ENCODE results near the gene GNPTG. TPM values are rescaled to one million over a fixed set of nuclear protein-coding genes. Genes with fewer than 3 reads are reported as not detected.

Gene GNPTG
- total and polyA plus RNA-seq, 9 of the 15 experiments (the other 6 are each of a cell fraction or from before 2014, with no cell fraction given) = 0.69 to 33.3 (median 13.6) TPM

DNA sequence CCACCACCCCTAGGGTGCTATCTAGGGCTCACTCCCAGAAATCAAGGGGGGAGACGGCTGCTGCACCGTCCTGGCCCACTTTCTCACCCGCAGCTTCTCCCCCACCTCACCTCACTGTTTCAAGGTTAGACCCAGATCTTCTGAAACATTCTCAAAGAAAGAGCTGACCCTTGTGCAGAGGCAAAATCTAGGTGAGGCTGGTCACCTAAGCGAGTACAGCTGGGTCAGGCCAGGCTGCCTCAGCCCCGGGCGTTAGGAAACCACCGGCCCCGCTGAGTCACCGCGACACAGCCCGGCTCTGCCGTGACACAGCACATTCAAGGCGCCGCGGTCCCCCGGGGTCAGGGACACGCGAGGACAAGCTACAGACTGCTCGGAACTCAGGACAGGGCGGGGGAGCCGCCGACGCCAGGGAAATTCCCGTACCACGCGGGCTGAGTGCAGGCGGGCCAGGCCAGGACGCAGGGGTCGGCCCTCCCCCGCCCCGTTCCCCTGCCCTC is 27.1 kb downstream of the GNPTG start (continued):
- TF ChIP-seq, protein P1, sequence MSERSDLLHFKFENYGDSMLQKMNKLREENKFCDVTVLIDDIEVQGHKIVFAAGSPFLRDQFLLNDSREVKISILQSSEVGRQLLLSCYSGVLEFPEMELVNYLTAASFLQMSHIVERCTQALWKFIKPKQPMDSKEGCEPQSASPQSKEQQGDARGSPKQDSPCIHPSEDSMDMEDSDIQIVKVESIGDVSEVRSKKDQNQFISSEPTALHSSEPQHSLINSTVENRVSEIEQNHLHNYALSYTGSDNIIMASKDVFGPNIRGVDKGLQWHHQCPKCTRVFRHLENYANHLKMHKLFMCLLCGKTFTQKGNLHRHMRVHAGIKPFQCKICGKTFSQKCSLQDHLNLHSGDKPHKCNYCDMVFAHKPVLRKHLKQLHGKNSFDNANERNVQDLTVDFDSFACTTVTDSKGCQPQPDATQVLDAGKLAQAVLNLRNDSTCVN (CRISPR knock-in tag; IDR thresholded peaks at IDR 0.05) = no peak
- TF ChIP-seq, protein P2, sequence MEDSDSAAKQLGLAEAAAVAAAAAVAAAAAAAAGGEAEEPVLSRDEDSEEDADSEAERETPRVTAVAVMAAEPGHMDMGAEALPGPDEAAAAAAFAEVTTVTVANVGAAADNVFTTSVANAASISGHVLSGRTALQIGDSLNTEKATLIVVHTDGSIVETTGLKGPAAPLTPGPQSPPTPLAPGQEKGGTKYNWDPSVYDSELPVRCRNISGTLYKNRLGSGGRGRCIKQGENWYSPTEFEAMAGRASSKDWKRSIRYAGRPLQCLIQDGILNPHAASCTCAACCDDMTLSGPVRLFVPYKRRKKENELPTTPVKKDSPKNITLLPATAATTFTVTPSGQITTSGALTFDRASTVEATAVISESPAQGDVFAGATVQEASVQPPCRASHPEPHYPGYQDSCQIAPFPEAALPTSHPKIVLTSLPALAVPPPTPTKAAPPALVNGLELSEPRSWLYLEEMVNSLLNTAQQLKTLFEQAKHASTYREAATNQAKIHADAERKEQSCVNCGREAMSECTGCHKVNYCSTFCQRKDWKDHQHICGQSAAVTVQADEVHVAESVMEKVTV (CRISPR knock-in tag; IDR thresholded peaks at IDR 0.05) = no peak
- TF ChIP-seq ZNF512 (tag; IDR thresholded peaks at IDR 0.05) = no peak
- TF ChIP-seq ZNF146 (CRISPR knock-in tag; IDR thresholded peaks at IDR 0.05; ENCODE audit: unreplicated experiment) = no peak
- TF ChIP-seq MEIS2 (IDR thresholded peaks at IDR 0.05; ENCODE audit: partially characterized antibody) = no peak
- TF ChIP-seq PHTF2 (CRISPR knock-in tag; IDR thresholded peaks at IDR 0.05) = no peak
- TF ChIP-seq EP300 (IDR thresholded peaks at IDR 0.05; ENCODE audit: low read length) = peak; percentile 74
- no peak for TF ChIP-seq ZNF76 (CRISPR knock-in tag; IDR thresholded peaks at IDR 0.05; ENCODE audit: borderline replicate concordance)
- no peak for TF ChIP-seq ZNF282 (CRISPR knock-in tag; IDR thresholded peaks at IDR 0.05)
- no peak for TF ChIP-seq TRIM25 (IDR thresholded peaks at IDR 0.05; ENCODE audit: borderline replicate concordance)
- no peak for TF ChIP-seq SAFB2 (IDR thresholded peaks at IDR 0.05; ENCODE audit: borderline replicate concordance, low read depth, low read length, severe bottlenecking)
- TF ChIP-seq, protein P3, sequence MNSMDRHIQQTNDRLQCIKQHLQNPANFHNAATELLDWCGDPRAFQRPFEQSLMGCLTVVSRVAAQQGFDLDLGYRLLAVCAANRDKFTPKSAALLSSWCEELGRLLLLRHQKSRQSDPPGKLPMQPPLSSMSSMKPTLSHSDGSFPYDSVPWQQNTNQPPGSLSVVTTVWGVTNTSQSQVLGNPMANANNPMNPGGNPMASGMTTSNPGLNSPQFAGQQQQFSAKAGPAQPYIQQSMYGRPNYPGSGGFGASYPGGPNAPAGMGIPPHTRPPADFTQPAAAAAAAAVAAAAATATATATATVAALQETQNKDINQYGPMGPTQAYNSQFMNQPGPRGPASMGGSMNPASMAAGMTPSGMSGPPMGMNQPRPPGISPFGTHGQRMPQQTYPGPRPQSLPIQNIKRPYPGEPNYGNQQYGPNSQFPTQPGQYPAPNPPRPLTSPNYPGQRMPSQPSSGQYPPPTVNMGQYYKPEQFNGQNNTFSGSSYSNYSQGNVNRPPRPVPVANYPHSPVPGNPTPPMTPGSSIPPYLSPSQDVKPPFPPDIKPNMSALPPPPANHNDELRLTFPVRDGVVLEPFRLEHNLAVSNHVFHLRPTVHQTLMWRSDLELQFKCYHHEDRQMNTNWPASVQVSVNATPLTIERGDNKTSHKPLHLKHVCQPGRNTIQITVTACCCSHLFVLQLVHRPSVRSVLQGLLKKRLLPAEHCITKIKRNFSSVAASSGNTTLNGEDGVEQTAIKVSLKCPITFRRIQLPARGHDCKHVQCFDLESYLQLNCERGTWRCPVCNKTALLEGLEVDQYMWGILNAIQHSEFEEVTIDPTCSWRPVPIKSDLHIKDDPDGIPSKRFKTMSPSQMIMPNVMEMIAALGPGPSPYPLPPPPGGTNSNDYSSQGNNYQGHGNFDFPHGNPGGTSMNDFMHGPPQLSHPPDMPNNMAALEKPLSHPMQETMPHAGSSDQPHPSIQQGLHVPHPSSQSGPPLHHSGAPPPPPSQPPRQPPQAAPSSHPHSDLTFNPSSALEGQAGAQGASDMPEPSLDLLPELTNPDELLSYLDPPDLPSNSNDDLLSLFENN (IDR thresholded peaks at IDR 0.05; ENCODE audit: low read depth in 2 of 2, low read length in 2 of 2) = 0 out of 4 replicates have a peak, but pooled peaks of 1 of the 2 experiments have one; percentile 3
- TF ChIP-seq ESRRB (CRISPR knock-in tag; IDR thresholded peaks at IDR 0.05; ENCODE audit: borderline replicate concordance) = no peak
- no peak for TF ChIP-seq RBM34 (IDR thresholded peaks at IDR 0.05; ENCODE audit: borderline replicate concordance, insufficient read depth, low read length)
- peak; percentile 38; the same call in 1 of the 2 replicates for TF ChIP-seq CEBPG (CRISPR knock-in tag; IDR thresholded peaks at IDR 0.05)
- no peak for TF ChIP-seq CEBPG (tag; conservative IDR thresholded peaks at IDR 0.05 in 1 of 2, IDR thresholded peaks at IDR 0.05 in 1 of 2)
- TF ChIP-seq HDAC1 (IDR thresholded peaks at IDR 0.05) = peak in 1 of 2 experiments; percentile 95; a peak in 2 of 4 replicates
- no peak for TF ChIP-seq ADNP (tag; IDR thresholded peaks at IDR 0.05)
- TF ChIP-seq RFX1 (IDR thresholded peaks at IDR 0.05) = no peak
